Colonic mucosa (tissue), 4 donors: ENCODE measurements around the gene PRLHR. TPM values are rescaled to one million over a fixed set of nuclear protein-coding genes. Genes with fewer than 3 reads are reported as not detected.

Experiments used
- DNase-seq: peaks from one replicate; pipeline ENCODE4 v3.0.0-alpha.2; 2020
- H3K27ac ChIP-seq: fragments of 200-600 bp; one replicate; pipeline ENCODE4 v1.8.0; 2021
- H3K27me3 ChIP-seq: fragments of 200-600 bp; one replicate; pipeline ENCODE4 v1.8.0; 2021
- H3K36me3 ChIP-seq: fragments of 200-600 bp; one replicate; pipeline ENCODE4 v1.8.0; 2021
- H3K4me1 ChIP-seq: fragments of 200-600 bp; one replicate; pipeline ENCODE4 v1.8.0; 2021; ENCODE audit warnings: mild to moderate bottlenecking
- H3K4me3 ChIP-seq: fragments of 200-600 bp; one replicate; pipeline ENCODE4 v1.8.0; 2021
- H3K9ac ChIP-seq, 2 donors: one replicate each; pipeline ENCODE4 v1.7.0; 2013; ENCODE audit warnings: control low read depth in 2 of 2, low read depth in 2 of 2, low read length in 2 of 2
- H3K9me3 ChIP-seq: fragments of 200-600 bp; one replicate; pipeline ENCODE4 v1.8.0; 2021
- CTCF ChIP-seq: fragments of 200-600 bp; IDR thresholded peaks from one replicate; pipeline ENCODE4 v1.8.0; 2022; ENCODE audit warnings: antibody characterized with exemption, mild to moderate bottlenecking
- intact Hi-C: fragments of 100-400 bp; cut with DNase I; formaldehyde crosslinking; loops from one replicate; pipeline ENCODE4 v1.14.1; 2022
- total RNA-seq, 2 donors: library from RNA; stranded (reverse); fragmentation: NEBNext Ultra II Directional in 1 of 2; extraction: Animal tissue kit (Norgen Biotek cat#: 25700) in 1 of 2; gene quantifications; one replicate each; pipeline ENCODE4 v1.2.1, GENCODE V29; 2021
- donor health status: healthy.
- donor health status: DM: no; HTN: no; CAD: no.
- donor health status: DM: no; HTN: no; CAD: no.

PRLHR gene
- total RNA-seq, 2 donors from 2014 or later = not detected

GRCh38 chr10:118629211-118629610, 33.8 kb upstream of the PRLHR start:
- Histone ChIP-seq H3K4me3 (no peak overlapping the region), H3K9me3 (no peaks in the 10 kb centered on the region), H3K4me1 (no peaks in the 10 kb centered on the region), H3K36me3 (no peaks in the 10 kb centered on the region), H3K27ac (no peak overlapping the region), H3K9ac (no peak overlapping the region), H3K27me3 (no peaks in the 10 kb centered on the region)
- no peak for DNase-seq
- no peak for TF ChIP-seq CTCF
- intact Hi-C loops = no loop called here

GRCh38 chr10:118628397-118628796, 32.9 kb upstream of the PRLHR start:
- Histone ChIP-seq H3K9ac (no peak overlapping the region), H3K27me3 (no peaks in the 10 kb centered on the region), H3K4me1 (no peaks in the 10 kb centered on the region), H3K27ac (no peak overlapping the region), H3K4me3 (no peak overlapping the region), H3K9me3 (no peaks in the 10 kb centered on the region), H3K36me3 (no peaks in the 10 kb centered on the region)
- intact Hi-C loops = no loop called here
- DNase-seq = no peak
- no peak for TF ChIP-seq CTCF

- intact Hi-C loops = no loop called here
- no peak overlapping the region for H3K27ac ChIP-seq
- TF ChIP-seq CTCF = no peak
- no peak overlapping the region for H3K9ac ChIP-seq
- DNase-seq = no peak
- H3K4me3 ChIP-seq = no peak overlapping the region
- H3K9me3 ChIP-seq = no peaks in the 10 kb centered on the region
- H3K36me3 ChIP-seq = no peaks in the 10 kb centered on the region
- H3K4me1 ChIP-seq = no peaks in the 10 kb centered on the region
- H3K27me3 ChIP-seq = no peaks in the 10 kb centered on the region
Measured at GRCh38 chr10:118626953-118627352, 31.5 kb upstream of the PRLHR start.

- intact Hi-C loops = no loop called here
- TF ChIP-seq CTCF = no peak
Measured at GRCh38 chr10:118625504-118625903, 30.1 kb upstream of the PRLHR start.

GRCh38 chr10:118624747-118625146, 29.3 kb upstream of the PRLHR start:
- no peak for TF ChIP-seq CTCF
- Histone ChIP-seq H3K27me3 (no peaks in the 10 kb centered on the region), H3K9me3 (no peaks in the 10 kb centered on the region), H3K4me1 (no peaks in the 10 kb centered on the region), H3K36me3 (no peaks in the 10 kb centered on the region), H3K9ac (no peak overlapping the region), H3K4me3 (no peak overlapping the region), H3K27ac (no peak overlapping the region)
- intact Hi-C loops = no loop called here
- no peak for DNase-seq

More at GRCh38 chr10:118625504-118625903, 30.1 kb upstream of the PRLHR start:
- Histone ChIP-seq H3K9ac (no peak overlapping the region), H3K27ac (no peak overlapping the region), H3K27me3 (no peaks in the 10 kb centered on the region), H3K36me3 (no peaks in the 10 kb centered on the region), H3K4me3 (no peak overlapping the region), H3K9me3 (no peaks in the 10 kb centered on the region), H3K4me1 (no peaks in the 10 kb centered on the region)
- no peak for DNase-seq
